ENCODE data around the gene HOXC6. TPM values are rescaled to one million over a fixed set of nuclear protein-coding genes. Genes with fewer than 3 reads are reported as not detected.

HOXC6 gene
- total RNA-seq (2021) (not detected in 3 replicates), Bru-seq, nascent RNA (not detected)
- long read RNA-seq, experiment 1 = 0 reads
- long read RNA-seq, experiment 2 = 0 reads
- long read RNA-seq, experiment 3 = 0 reads

GRCh38 chr12:54028314-54029201, at the start of gene HOXC6:
Gene HOXC6, plus strand, starts transcription at chr12:54028440. Its CDS starts 82 bp downstream, at chr12:54028522.
- no peak for DNase-seq (ENCODE audit: low spot score)
- H3K27me3 Mint-ChIP-seq (ENCODE audit: low read depth) = peaks cover 100% of the 10 kb centered on the region
- TF ChIP-seq MLX (CRISPR knock-in tag; IDR thresholded peaks at IDR 0.05) = no peak
- no peak for TF ChIP-seq ZNF281 (CRISPR knock-in tag; IDR thresholded peaks at IDR 0.05)
- TF ChIP-seq USF2 (CRISPR knock-in tag; IDR thresholded peaks at IDR 0.05) = peak; percentile 65; the same call in 1 of the 2 replicates
- no peak for TF ChIP-seq EMX1 (CRISPR knock-in tag; IDR thresholded peaks at IDR 0.05)
- TF ChIP-seq TEAD1 (CRISPR knock-in tag; IDR thresholded peaks at IDR 0.05) = no peak
- TF ChIP-seq USF1 (CRISPR knock-in tag; IDR thresholded peaks at IDR 0.05) = peak; percentile 67
- no peak for TF ChIP-seq OVOL2 (CRISPR knock-in tag; IDR thresholded peaks at IDR 0.05; ENCODE audit: borderline replicate concordance)
- ChIA-PET POLR2A (interaction anchor here (1.3 kb wide), 1 partner anchor 20 kb away, joined by 3 read pairs; the partner anchor contains the start of gene HOXC8), CTCF (interaction anchor here (0.7 to 8.1 kb wide), 9 partner anchors 20 to 186 kb away, joined by 3 to 149 read pairs (median 5); partner anchors contain the start of genes HOXC10 and HOXC8)
- peak within 1 kb of the TSS; percentile 29; the same call in 1 of the 2 replicates for H3K4me3 Mint-ChIP-seq
- no peaks in the 10 kb centered on the region for H3K9me3 Mint-ChIP-seq
- ATAC-seq = no peak
- H3K27ac Mint-ChIP-seq = no peak within 1 kb of the TSS
- no peaks in the 10 kb centered on the region for H3K36me3 Mint-ChIP-seq
- H3K4me1 Mint-ChIP-seq = peaks cover 37% of the 10 kb centered on the region

- no peak overlapping the region for H3K27ac Mint-ChIP-seq
- H3K4me1 Mint-ChIP-seq = peaks cover 24% of the 10 kb centered on the region
- no peaks in the 10 kb centered on the region for H3K36me3 Mint-ChIP-seq
- ChIA-PET POLR2A (no interaction called here), CTCF (interaction anchor here (1.5 kb wide), 1 partner anchor 229 kb away, joined by 3 read pairs; no protein-coding TSS in a partner anchor)
- ATAC-seq (no peak), DNase-seq (ENCODE audit: low spot score) (no peak)
- H3K4me3 Mint-ChIP-seq = no peak overlapping the region
- no peaks in the 10 kb centered on the region for H3K9me3 Mint-ChIP-seq
- H3K27me3 Mint-ChIP-seq (ENCODE audit: low read depth) = peaks cover 100% of the 10 kb centered on the region
- TF ChIP-seq TP53 (CRISPR knock-in tag; IDR thresholded peaks at IDR 0.05) = no peak
- TF ChIP-seq ZNF512 (CRISPR knock-in tag; IDR thresholded peaks at IDR 0.05; ENCODE audit: borderline replicate concordance) = no peak
Observed at GRCh38 chr12:53978477-53979356, 49.5 kb upstream of the HOXC6 start.

GRCh38 chr12:53980104-53980801, 48.0 kb upstream of the HOXC6 start:
- no peak for TF ChIP-seq USF2 (CRISPR knock-in tag; IDR thresholded peaks at IDR 0.05)
- TF ChIP-seq STAT6 (CRISPR knock-in tag; conservative IDR thresholded peaks at IDR 0.05; ENCODE audit: low read depth) = no peak
- no peak for TF ChIP-seq MYBL2 (CRISPR knock-in tag; IDR thresholded peaks at IDR 0.05)
- TF ChIP-seq ZNF232 (CRISPR knock-in tag; IDR thresholded peaks at IDR 0.05) = no peak
- TF ChIP-seq TP53 (CRISPR knock-in tag; IDR thresholded peaks at IDR 0.05) = no peak
- TF ChIP-seq ZMAT4 (CRISPR knock-in tag; IDR thresholded peaks at IDR 0.05) = no peak
- no peak for TF ChIP-seq JUN (CRISPR knock-in tag; IDR thresholded peaks at IDR 0.05)
- H3K27me3 Mint-ChIP-seq (ENCODE audit: low read depth) = peaks cover 100% of the 10 kb centered on the region
- no peak overlapping the region for H3K4me3 Mint-ChIP-seq
- H3K36me3 Mint-ChIP-seq = no peaks in the 10 kb centered on the region
- CTCF ChIA-PET = interaction anchor here (1.1 to 1.5 kb wide), 3 partner anchors 25 to 228 kb away, joined by 3 read pairs; no protein-coding TSS in a partner anchor
- ATAC-seq (no peak), DNase-seq (ENCODE audit: low spot score) (no peak)
- no peak overlapping the region for H3K27ac Mint-ChIP-seq
- POLR2A ChIA-PET = no interaction called here
- no peaks in the 10 kb centered on the region for H3K9me3 Mint-ChIP-seq
- H3K4me1 Mint-ChIP-seq = peaks cover 27% of the 10 kb centered on the region

All from WTC11 (cell line).